ENCODE data around the gene CNOT11.
"Not testable (repeated sequence)": the region's sequence is repeated elsewhere in the genome, so short reads cannot be mapped to it uniquely, and the experiment has no call there.

The CNOT11 gene

DNA sequence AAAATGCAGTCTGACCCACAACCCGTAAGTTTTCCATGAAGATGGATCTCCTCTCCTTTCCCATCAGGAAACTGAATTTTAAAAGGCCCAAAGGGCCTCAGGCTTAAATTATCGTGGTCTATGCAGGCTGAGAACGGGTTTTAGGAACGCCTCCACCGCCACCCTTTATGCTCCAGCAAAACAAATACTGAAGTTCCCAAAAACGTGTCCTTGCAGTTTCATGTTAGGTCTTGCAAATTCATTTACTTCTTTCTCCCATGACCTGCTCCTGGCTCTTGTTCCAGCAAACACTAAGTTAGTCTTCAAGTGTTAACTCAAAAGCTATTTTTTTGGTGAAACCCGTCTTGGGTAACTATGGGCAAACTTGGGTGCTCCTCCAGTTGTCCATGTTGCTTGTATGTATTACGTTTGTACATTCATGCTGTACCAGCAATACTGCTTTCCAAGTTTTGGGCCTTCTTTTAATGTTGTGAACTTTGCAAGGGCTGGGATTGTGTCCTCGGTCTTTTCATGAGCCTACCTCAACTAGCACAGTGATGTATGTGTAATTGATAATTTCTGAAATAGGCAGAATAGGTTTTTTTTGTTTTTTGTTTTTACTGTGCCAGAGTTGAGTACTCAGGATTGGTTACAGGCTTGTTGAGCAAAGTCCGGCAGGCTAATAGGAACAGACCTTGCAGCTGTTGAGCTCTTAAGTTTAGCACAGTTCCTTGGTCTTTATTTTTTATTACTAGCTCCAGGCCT, 57.6 kb downstream of the CNOT11 start:
- DNase-seq (ENCODE audit: low read depth): no peak

- no peak for DNase-seq (ENCODE audit: low read depth)
These were observed 58.4 kb downstream of the CNOT11 start for GRCh38 chr2:101310834-101311695.

DNA sequence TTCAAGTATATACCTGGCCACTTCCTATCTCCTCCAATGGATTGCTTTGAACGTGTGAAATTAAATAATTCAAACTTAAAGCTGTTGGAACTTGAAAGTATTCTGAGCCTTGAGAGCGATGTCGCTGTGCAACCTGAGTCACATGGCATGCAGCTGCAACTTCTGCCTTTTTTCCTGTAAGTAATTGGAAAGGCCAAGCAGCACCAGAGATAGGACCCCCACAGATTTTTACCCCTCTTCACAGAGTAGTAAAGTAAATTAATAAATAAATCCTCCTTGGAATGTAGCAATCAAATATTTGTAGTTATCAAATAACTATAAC, 59.0 kb downstream of the CNOT11 start:
- no peak for DNase-seq (ENCODE audit: low read depth)

DNA sequence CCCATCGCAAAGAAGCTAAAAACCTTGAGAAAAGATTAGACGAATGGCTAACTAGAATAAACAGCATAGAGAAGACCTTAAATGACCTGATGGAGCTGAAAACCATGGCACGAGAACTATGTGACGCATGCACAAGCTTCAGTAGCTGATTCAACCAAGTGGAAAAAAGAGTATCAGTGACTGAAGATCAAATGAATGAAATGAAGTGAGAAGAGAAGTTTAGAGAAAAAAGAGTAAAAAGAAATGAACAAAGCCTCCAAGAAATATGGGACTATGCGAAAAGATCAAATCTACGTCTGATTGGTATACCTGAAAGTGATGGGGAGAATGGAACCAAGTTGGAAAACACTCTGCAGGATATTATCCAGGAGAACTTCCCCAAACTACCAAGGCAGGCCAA, 63.9 kb downstream of the CNOT11 start:
- DNase-seq (ENCODE audit: low read depth): not testable (repeated sequence)
